SK-N-SH treated with all-trans-retinoic acid at 6 μM for 48 hours (cell line): Measurements from ENCODE around the gene KLHL29.

Experiments used
- ATAC-seq: fragments of 200-7000 bp; cut with Tn5 transposase; 3 replicates; pipeline ENCODE4 v1.9.1; 2020; ENCODE audit warnings: mild to moderate bottlenecking, moderate library complexity
- ARNTL ChIP-seq: fragments of 450-650 bp; formaldehyde crosslinking; IDR thresholded peaks from 2 replicates; pipeline ENCODE4 v1.5.0; 2020; ENCODE audit warnings: low read depth, mild to moderate bottlenecking, moderate library complexity, borderline replicate concordance
- BACH2 ChIP-seq: fragments of 250-450 bp; sonication (Bioruptor Pico); IDR thresholded peaks from 2 replicates; pipeline ENCODE4 v1.9.0; 2021; ENCODE audit warnings: mild to moderate bottlenecking, borderline replicate concordance
- CREB5 ChIP-seq: fragments of 250-450 bp; sonication (Bioruptor Pico); IDR thresholded peaks from 2 replicates; pipeline ENCODE4 v1.5.1; 2020; ENCODE audit warnings: low read depth, mild to moderate bottlenecking, moderate library complexity
- CSDC2 ChIP-seq: fragments of 250-450 bp; sonication (Bioruptor Pico); IDR thresholded peaks from 2 replicates; pipeline ENCODE4 v1.5.0; 2020; ENCODE audit warnings: mild to moderate bottlenecking, moderate library complexity
- CSRNP3 ChIP-seq: fragments of 250-450 bp; sonication (Bioruptor Pico); IDR thresholded peaks from 2 replicates; pipeline ENCODE4 v1.5.1; 2021; ENCODE audit warnings: mild to moderate bottlenecking, moderate library complexity
- ESRRG ChIP-seq: fragments of 250-450 bp; sonication (Bioruptor Pico); IDR thresholded peaks from 2 replicates; pipeline ENCODE4 v1.6.1; 2021; ENCODE audit warnings: mild to moderate bottlenecking
- GLIS3 ChIP-seq: fragments of 250-450 bp; sonication (Bioruptor Pico); IDR thresholded peaks from 2 replicates; pipeline ENCODE4 v1.5.0; 2020; ENCODE audit warnings: mild to moderate bottlenecking, moderate library complexity
- ISL1 ChIP-seq: fragments of 250-450 bp; sonication (Bioruptor Pico); IDR thresholded peaks from 2 replicates; pipeline ENCODE4 v2.1.2; 2022; ENCODE audit warnings: mild to moderate bottlenecking, moderate library complexity
- OSR1 ChIP-seq: fragments of 250-450 bp; sonication (Bioruptor Pico); IDR thresholded peaks from 2 replicates; pipeline ENCODE4 v1.8.0; 2022; ENCODE audit warnings: moderate library complexity, mild to moderate bottlenecking, inconsistent platforms
- PATZ1 ChIP-seq: fragments of 250-450 bp; sonication (Bioruptor Pico); IDR thresholded peaks from 2 replicates; pipeline ENCODE4 v1.8.0; 2020; ENCODE audit warnings: mild to moderate bottlenecking, moderate library complexity, borderline replicate concordance
- PPARA ChIP-seq: fragments of 250-450 bp; sonication (Bioruptor Pico); IDR thresholded peaks from 2 replicates; pipeline ENCODE4 v1.5.0; 2020; ENCODE audit warnings: mild to moderate bottlenecking, borderline replicate concordance
- RARB ChIP-seq: fragments of 250-450 bp; sonication (Bioruptor Pico); IDR thresholded peaks from 2 replicates; pipeline ENCODE4 v1.8.0; 2021; ENCODE audit warnings: mild to moderate bottlenecking, moderate library complexity
- SNAI2 ChIP-seq: fragments of 250-450 bp; sonication (Bioruptor Pico); IDR thresholded peaks from 2 replicates; pipeline ENCODE4 v1.5.0; 2020; ENCODE audit warnings: mild to moderate bottlenecking, moderate library complexity
- TCF4 ChIP-seq: fragments of 250-450 bp; sonication (Bioruptor Pico); IDR thresholded peaks from 2 replicates; pipeline ENCODE4 v1.8.0; 2021; ENCODE audit warnings: mild to moderate bottlenecking, moderate library complexity, borderline replicate concordance
- TOX ChIP-seq: fragments of 250-450 bp; sonication (Bioruptor Pico); IDR thresholded peaks from 2 replicates; pipeline ENCODE4 v1.8.0; 2021; ENCODE audit warnings: mild to moderate bottlenecking, moderate library complexity, borderline replicate concordance
- TSHZ2 ChIP-seq: fragments of 250-450 bp; sonication (Bioruptor Pico); IDR thresholded peaks from 2 replicates; pipeline ENCODE4 v1.5.0; 2020; ENCODE audit warnings: mild to moderate bottlenecking, moderate library complexity
- ZC3H10 ChIP-seq: fragments of 250-450 bp; sonication (Bioruptor Pico); IDR thresholded peaks from 2 replicates; pipeline ENCODE4 v1.5.1; 2021; ENCODE audit warnings: mild to moderate bottlenecking, moderate library complexity
- ZFP3 ChIP-seq: fragments of 250-450 bp; sonication (Bioruptor Pico); IDR thresholded peaks from 2 replicates; pipeline ENCODE4 v1.5.0; 2020; ENCODE audit warnings: mild to moderate bottlenecking, moderate library complexity
- ZFP30 ChIP-seq: fragments of 450-650 bp; formaldehyde crosslinking; IDR thresholded peaks from 2 replicates; pipeline ENCODE4 v1.5.0; 2022; ENCODE audit warnings: mild to moderate bottlenecking, moderate library complexity
- ZNF565 ChIP-seq: fragments of 450-650 bp; formaldehyde crosslinking; conservative IDR thresholded peaks from 2 replicates; pipeline ENCODE4 v1.5.0; 2020; ENCODE audit warnings: low read depth, mild to moderate bottlenecking, moderate library complexity
- ZNF70 ChIP-seq: fragments of 450-650 bp; formaldehyde crosslinking; IDR thresholded peaks from 2 replicates; pipeline ENCODE4 v1.5.0; 2020; ENCODE audit warnings: mild to moderate bottlenecking, moderate library complexity
- ZNF8 ChIP-seq: fragments of 450-650 bp; formaldehyde crosslinking; IDR thresholded peaks from 2 replicates; pipeline ENCODE4 v1.5.0; 2020; ENCODE audit warnings: mild to moderate bottlenecking, moderate library complexity
- TF ChIP-seq, protein P1 (sequence below): fragments of 250-450 bp; sonication (Bioruptor Pico); IDR thresholded peaks from 2 replicates; pipeline ENCODE4 v1.8.0; 2021; ENCODE audit warnings: low read depth, mild to moderate bottlenecking, moderate library complexity, borderline replicate concordance

KLHL29 gene

DNA sequence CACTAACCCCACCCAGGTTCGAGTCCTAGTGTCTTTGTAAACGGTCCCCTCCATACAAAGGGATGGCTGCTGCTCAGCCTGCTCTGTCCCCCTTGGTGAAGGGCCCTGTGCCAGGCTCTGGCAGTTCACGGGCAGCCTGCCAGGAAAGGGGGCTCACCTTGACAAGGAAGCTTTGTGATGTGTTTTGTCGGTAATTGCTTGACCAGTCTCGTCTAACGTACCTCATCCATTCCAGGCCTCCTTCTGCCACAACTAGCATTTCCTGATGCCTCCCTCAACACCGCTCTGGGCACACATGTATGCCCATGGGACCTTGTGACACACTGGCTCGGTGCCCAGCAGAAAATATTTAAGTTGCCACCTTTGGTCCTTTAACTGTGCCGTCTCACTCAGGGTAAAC is 171.9 kb downstream of the KLHL29 start:
- no peak for ATAC-seq
- TF ChIP-seq ZNF8 (CRISPR knock-in tag) (no peak), ZNF565 (no peak), ZFP3 (CRISPR knock-in tag) (no peak), BACH2 (CRISPR knock-in tag) (no peak), ESRRG (CRISPR knock-in tag) (no peak), CSRNP3 (CRISPR knock-in tag) (no peak), ARNTL (CRISPR knock-in tag) (no peak), GLIS3 (CRISPR knock-in tag) (no peak), TCF4 (CRISPR knock-in tag) (no peak), TSHZ2 (CRISPR knock-in tag) (no peak), SNAI2 (no peak), RARB (no peak)
- TF ChIP-seq, protein P1, sequence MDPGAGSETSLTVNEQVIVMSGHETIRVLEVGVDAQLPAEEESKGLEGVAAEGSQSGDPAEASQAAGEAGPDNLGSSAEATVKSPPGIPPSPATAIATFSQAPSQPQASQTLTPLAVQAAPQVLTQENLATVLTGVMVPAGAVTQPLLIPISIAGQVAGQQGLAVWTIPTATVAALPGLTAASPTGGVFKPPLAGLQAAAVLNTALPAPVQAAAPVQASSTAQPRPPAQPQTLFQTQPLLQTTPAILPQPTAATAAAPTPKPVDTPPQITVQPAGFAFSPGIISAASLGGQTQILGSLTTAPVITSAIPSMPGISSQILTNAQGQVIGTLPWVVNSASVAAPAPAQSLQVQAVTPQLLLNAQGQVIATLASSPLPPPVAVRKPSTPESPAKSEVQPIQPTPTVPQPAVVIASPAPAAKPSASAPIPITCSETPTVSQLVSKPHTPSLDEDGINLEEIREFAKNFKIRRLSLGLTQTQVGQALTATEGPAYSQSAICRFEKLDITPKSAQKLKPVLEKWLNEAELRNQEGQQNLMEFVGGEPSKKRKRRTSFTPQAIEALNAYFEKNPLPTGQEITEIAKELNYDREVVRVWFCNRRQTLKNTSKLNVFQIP (CRISPR knock-in tag) = no peak

GRCh38 chr2:23557455-23557854 is 172.5 kb downstream of the KLHL29 start:
- TF ChIP-seq RARB (no peak), ZNF8 (CRISPR knock-in tag) (no peak), SNAI2 (no peak), CSDC2 (no peak), ZFP3 (CRISPR knock-in tag) (no peak), ARNTL (CRISPR knock-in tag) (no peak), ZFP30 (CRISPR knock-in tag) (no peak), ZC3H10 (CRISPR knock-in tag) (no peak), PATZ1 (CRISPR knock-in tag) (no peak), OSR1 (CRISPR knock-in tag) (no peak), ZNF70 (CRISPR knock-in tag) (no peak), PPARA (CRISPR knock-in tag) (no peak), ESRRG (CRISPR knock-in tag) (no peak), TOX (no peak), BACH2 (CRISPR knock-in tag) (no peak), CSRNP3 (CRISPR knock-in tag) (no peak), CREB5 (CRISPR knock-in tag) (no peak), ZNF565 (no peak), ISL1 (CRISPR knock-in tag) (no peak)
- TF ChIP-seq, protein P1 (CRISPR knock-in tag) = no peak
- ATAC-seq = no peak
